ENCODE measurements around the gene RHBDL1. TPM values are rescaled to one million over a fixed set of nuclear protein-coding genes. Genes with fewer than 3 reads are reported as not detected.

Gene RHBDL1
- total and polyA plus RNA-seq, 9 of the 15 experiments (the other 6 are each of a cell fraction or from before 2014, with no cell fraction given), result 0.03 to 5.6 (median 1.3) TPM; not detected in 1

GRCh38 chr16:641326-642188, 33.9 kb upstream of the RHBDL1 start, which contains the start of gene MCRIP2 (continued):
- no peak for TF ChIP-seq MLX (CRISPR knock-in tag; conservative IDR thresholded peaks at IDR 0.05)
- no peak for TF ChIP-seq NCOA2 (IDR thresholded peaks at IDR 0.05; ENCODE audit: partially characterized antibody in 2 of 2)
- TF ChIP-seq ZNF12 (CRISPR knock-in tag; IDR thresholded peaks at IDR 0.05), result no peak
- no peak for TF ChIP-seq ID3 (CRISPR knock-in tag; IDR thresholded peaks at IDR 0.05)
- no peak for TF ChIP-seq ID3 (tag; IDR thresholded peaks at IDR 0.05)
- TF ChIP-seq, protein P1, sequence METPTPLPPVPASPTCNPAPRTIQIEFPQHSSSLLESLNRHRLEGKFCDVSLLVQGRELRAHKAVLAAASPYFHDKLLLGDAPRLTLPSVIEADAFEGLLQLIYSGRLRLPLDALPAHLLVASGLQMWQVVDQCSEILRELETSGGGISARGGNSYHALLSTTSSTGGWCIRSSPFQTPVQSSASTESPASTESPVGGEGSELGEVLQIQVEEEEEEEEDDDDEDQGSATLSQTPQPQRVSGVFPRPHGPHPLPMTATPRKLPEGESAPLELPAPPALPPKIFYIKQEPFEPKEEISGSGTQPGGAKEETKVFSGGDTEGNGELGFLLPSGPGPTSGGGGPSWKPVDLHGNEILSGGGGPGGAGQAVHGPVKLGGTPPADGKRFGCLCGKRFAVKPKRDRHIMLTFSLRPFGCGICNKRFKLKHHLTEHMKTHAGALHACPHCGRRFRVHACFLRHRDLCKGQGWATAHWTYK (CRISPR knock-in tag; IDR thresholded peaks at IDR 0.05), result no peak
- TF ChIP-seq SUPT5H (IDR thresholded peaks at IDR 0.05), result peak; percentile 84
- no peak for TF ChIP-seq XRCC5 (IDR thresholded peaks at IDR 0.05; ENCODE audit: low read depth, low read length)
- TF ChIP-seq PHB (CRISPR knock-in tag; IDR thresholded peaks at IDR 0.05), result no peak
- TF ChIP-seq FOXA3 (CRISPR knock-in tag; conservative IDR thresholded peaks at IDR 0.05 in 1 of 2, IDR thresholded peaks at IDR 0.05 in 1 of 2), result peak in 1 of 2 experiments; percentile 47; a peak in 1 of 4 replicates
- no peak for TF ChIP-seq ZKSCAN8 (CRISPR knock-in tag; IDR thresholded peaks at IDR 0.05)
- TF ChIP-seq ZNF445 (CRISPR knock-in tag; IDR thresholded peaks at IDR 0.05; ENCODE audit: low read depth), result no peak
- TF ChIP-seq MTA3 (IDR thresholded peaks at IDR 0.05; ENCODE audit: borderline replicate concordance), result peak; percentile 62
- peak; percentile 21; the same call in 1 of the 2 replicates for TF ChIP-seq SOX6 (IDR thresholded peaks at IDR 0.05)
- no peak for TF ChIP-seq GMEB1 (CRISPR knock-in tag; IDR thresholded peaks at IDR 0.05)
- TF ChIP-seq ZNF778 (CRISPR knock-in tag; IDR thresholded peaks at IDR 0.05), result no peak
- TF ChIP-seq KDM2B (CRISPR knock-in tag; IDR thresholded peaks at IDR 0.05), result no peak
- TF ChIP-seq SNRNP70 (optimal IDR thresholded peaks at IDR 0.05; ENCODE audit: low read depth, low read length), result no peak
- no peak for TF ChIP-seq JUNB (CRISPR knock-in tag; conservative IDR thresholded peaks at IDR 0.05)
- TF ChIP-seq HLTF (IDR thresholded peaks at IDR 0.05), result no peak
- TF ChIP-seq, protein P2, sequence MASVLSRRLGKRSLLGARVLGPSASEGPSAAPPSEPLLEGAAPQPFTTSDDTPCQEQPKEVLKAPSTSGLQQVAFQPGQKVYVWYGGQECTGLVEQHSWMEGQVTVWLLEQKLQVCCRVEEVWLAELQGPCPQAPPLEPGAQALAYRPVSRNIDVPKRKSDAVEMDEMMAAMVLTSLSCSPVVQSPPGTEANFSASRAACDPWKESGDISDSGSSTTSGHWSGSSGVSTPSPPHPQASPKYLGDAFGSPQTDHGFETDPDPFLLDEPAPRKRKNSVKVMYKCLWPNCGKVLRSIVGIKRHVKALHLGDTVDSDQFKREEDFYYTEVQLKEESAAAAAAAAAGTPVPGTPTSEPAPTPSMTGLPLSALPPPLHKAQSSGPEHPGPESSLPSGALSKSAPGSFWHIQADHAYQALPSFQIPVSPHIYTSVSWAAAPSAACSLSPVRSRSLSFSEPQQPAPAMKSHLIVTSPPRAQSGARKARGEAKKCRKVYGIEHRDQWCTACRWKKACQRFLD (CRISPR knock-in tag; IDR thresholded peaks at IDR 0.05), result 0 out of 2 replicates have a peak, but pooled peaks have one; percentile 18

All from K562 (cell line).